Measurements from ENCODE around the gene KRT85.

KRT85 gene

GRCh38 chr12:52335598-52336262 lies 31.6 kb downstream of the KRT85 start:
- Histone ChIP-seq H3K4me3 (ENCODE audit: low read length) (no peak overlapping the region), H3F3A (ENCODE audit: insufficient read depth, low read length) (no peaks in the 10 kb centered on the region), H3K9ac (ENCODE audit: low read length) (no peak overlapping the region), H2AFZ (ENCODE audit: low read length) (no peak overlapping the region), H4K20me1 (ENCODE audit: insufficient read depth, low read length) (no peaks in the 10 kb centered on the region), H3K4me1 (ENCODE audit: low read length) (no peaks in the 10 kb centered on the region), H3K9me2 (replicated peaks; ENCODE audit: insufficient read depth, low read length) (no peaks in the 10 kb centered on the region), H3K4me2 (ENCODE audit: low read depth, low read length) (no peak overlapping the region), H3K27ac (ENCODE audit: low read length) (no peak overlapping the region), H3K79me2 (ENCODE audit: low read length) (no peaks in the 10 kb centered on the region), H3K9me3 (replicated peaks; ENCODE audit: insufficient read depth, low read length) (no peaks in the 10 kb centered on the region), H3K27me3 (replicated peaks; ENCODE audit: insufficient read depth, low read length) (0 out of 2 replicates have a peak, but pooled peaks cover 3% of the 10 kb centered on the region), H3K36me3 (replicated peaks; ENCODE audit: insufficient read depth, low read length) (no peaks in the 10 kb centered on the region)
- no peak for DNase-seq
- TF ChIP-seq CTCF (IDR thresholded peaks at IDR 0.05; ENCODE audit: low read length) (no peak), EZH2 (optimal IDR thresholded peaks at IDR 0.05; ENCODE audit: low read depth, low read length) (no peak), EZH2phosphoT487 (IDR thresholded peaks at IDR 0.05; ENCODE audit: low read length) (no peak)

- Histone ChIP-seq H3K79me2 (ENCODE audit: low read length) (no peaks in the 10 kb centered on the region), H3K36me3 (replicated peaks; ENCODE audit: insufficient read depth, low read length) (no peaks in the 10 kb centered on the region), H3K27ac (ENCODE audit: low read length) (no peak overlapping the region), H3F3A (ENCODE audit: insufficient read depth, low read length) (no peaks in the 10 kb centered on the region), H3K4me3 (ENCODE audit: low read length) (no peak overlapping the region), H3K27me3 (replicated peaks; ENCODE audit: insufficient read depth, low read length) (0 out of 2 replicates have a peak, but pooled peaks cover 3% of the 10 kb centered on the region), H3K4me2 (ENCODE audit: low read depth, low read length) (no peak overlapping the region), H3K4me1 (ENCODE audit: low read length) (no peaks in the 10 kb centered on the region), H2AFZ (ENCODE audit: low read length) (no peak overlapping the region), H3K9ac (ENCODE audit: low read length) (no peak overlapping the region), H3K9me3 (replicated peaks; ENCODE audit: insufficient read depth, low read length) (no peaks in the 10 kb centered on the region), H4K20me1 (ENCODE audit: insufficient read depth, low read length) (no peaks in the 10 kb centered on the region), H3K9me2 (replicated peaks; ENCODE audit: insufficient read depth, low read length) (no peaks in the 10 kb centered on the region)
- TF ChIP-seq EZH2 (optimal IDR thresholded peaks at IDR 0.05; ENCODE audit: low read depth, low read length) (no peak), EZH2phosphoT487 (IDR thresholded peaks at IDR 0.05; ENCODE audit: low read length) (no peak), CTCF (IDR thresholded peaks at IDR 0.05; ENCODE audit: low read length) (no peak)
- no peak for DNase-seq
Observed at GRCh38 chr12:52334185-52334584, 33.1 kb downstream of the KRT85 start.

- no peak overlapping the region for H3K4me2 ChIP-seq (ENCODE audit: low read depth, low read length)
- no peaks in the 10 kb centered on the region for H3K79me2 ChIP-seq (ENCODE audit: low read length)
- no peaks in the 10 kb centered on the region for H4K20me1 ChIP-seq (ENCODE audit: insufficient read depth, low read length)
- no peak overlapping the region for H3K27ac ChIP-seq (ENCODE audit: low read length)
- DNase-seq = no peak
- H3K9me2 ChIP-seq (replicated peaks; ENCODE audit: insufficient read depth, low read length) = no peaks in the 10 kb centered on the region
- H3K4me3 ChIP-seq (ENCODE audit: low read length) = no peak overlapping the region
- no peaks in the 10 kb centered on the region for H3K4me1 ChIP-seq (ENCODE audit: low read length)
- TF ChIP-seq EZH2phosphoT487 (IDR thresholded peaks at IDR 0.05; ENCODE audit: low read length) (no peak), CTCF (IDR thresholded peaks at IDR 0.05; ENCODE audit: low read length) (no peak), EZH2 (optimal IDR thresholded peaks at IDR 0.05; ENCODE audit: low read depth, low read length) (no peak)
- H3K9ac ChIP-seq (ENCODE audit: low read length) = no peak overlapping the region
- no peaks in the 10 kb centered on the region for H3F3A ChIP-seq (ENCODE audit: insufficient read depth, low read length)
- no peak overlapping the region for H2AFZ ChIP-seq (ENCODE audit: low read length)
- no peaks in the 10 kb centered on the region for H3K9me3 ChIP-seq (replicated peaks; ENCODE audit: insufficient read depth, low read length)
- no peaks in the 10 kb centered on the region for H3K36me3 ChIP-seq (replicated peaks; ENCODE audit: insufficient read depth, low read length)
- 0 out of 2 replicates have a peak, but pooled peaks cover 3% of the 10 kb centered on the region for H3K27me3 ChIP-seq (replicated peaks; ENCODE audit: insufficient read depth, low read length)
Observed at GRCh38 chr12:52333321-52333720, 34.0 kb downstream of the KRT85 start.
